OCI-LY7 (cell line): Measurements from ENCODE around the gene MED20. TPM values are rescaled to one million over a fixed set of nuclear protein-coding genes. Genes with fewer than 3 reads are reported as not detected.

ENCODE experiments used
- BruUV-seq: library from RNA; stranded (reverse); fragments of 400-500 nt; replicated peaks from 2 replicates; lab custom pipeline; 2021; lab: Mats Ljungman, UMichigan
- CTCF ChIA-PET: fragments of 300-600 bp; sonication (Branson Sonifier 250); formaldehyde crosslinking; loops from one replicate; lab custom pipeline; 2022; ENCODE audit warnings: antibody characterized with exemption; ENCODE audit not compliant: unreplicated experiment; lab: Charles Lee
- POLR2A ChIA-PET: fragments of 300-600 bp; sonication (Branson Sonifier 250); formaldehyde crosslinking; loops from one replicate; lab custom pipeline; 2022; ENCODE audit warnings: antibody characterized with exemption; lab: Charles Lee
- DNase-seq: peaks from one replicate; pipeline ENCODE4 v3.0.0-alpha.2; 2015; ENCODE audit warnings: low spot score
- H2AFZ ChIP-seq: fragments of 200-600 bp; sonication (generic), shearing (Covaris generic); 2 replicates; pipeline ENCODE4 v1.6.1; 2014; ENCODE audit warnings: mild to moderate bottlenecking, antibody characterized with exemption, low read length, moderate library complexity
- H3K27ac ChIP-seq: fragments of 200-600 bp; sonication (generic); 2 replicates; pipeline ENCODE4 v1.5.1; 2014; ENCODE audit warnings: mixed run types, low read depth, mild to moderate bottlenecking, moderate library complexity, low read length, inconsistent platforms; ENCODE audit not compliant: poor library complexity, severe bottlenecking
- H3K36me3 ChIP-seq: fragments of 200-600 bp; sonication (generic); 2 replicates; pipeline ENCODE4 v1.6.1; 2014; ENCODE audit warnings: mild to moderate bottlenecking, antibody characterized with exemption, low read length, moderate library complexity, mixed read lengths; ENCODE audit not compliant: insufficient read depth
- H3K4me1 ChIP-seq: fragments of 200-600 bp; sonication (generic); 2 replicates; pipeline ENCODE4 v1.5.1; 2014; ENCODE audit warnings: mild to moderate bottlenecking, low read length; ENCODE audit not compliant: insufficient read depth, poor library complexity, severe bottlenecking
- H3K4me2 ChIP-seq: fragments of 200-600 bp; sonication (generic); 2 replicates; pipeline ENCODE4 v1.6.1; 2014; ENCODE audit warnings: mild to moderate bottlenecking, low read length
- H3K4me3 ChIP-seq: fragments of 200-600 bp; sonication (generic); 2 replicates; pipeline ENCODE4 v1.5.1; 2014; ENCODE audit warnings: mild to moderate bottlenecking, low read depth, low read length; ENCODE audit not compliant: poor library complexity, severe bottlenecking
- H3K79me2 ChIP-seq: fragments of 200-600 bp; sonication (generic); 2 replicates; pipeline ENCODE4 v1.6.1; 2016; ENCODE audit warnings: low read depth, mild to moderate bottlenecking, low read length, moderate library complexity, mixed read lengths; ENCODE audit not compliant: insufficient read depth
- H3K9me2 ChIP-seq: fragments of 200-600 bp; sonication (generic); 2 replicates; pipeline ENCODE4 v1.6.1; 2016; ENCODE audit warnings: mild to moderate bottlenecking, low read length, mixed read lengths; ENCODE audit not compliant: insufficient read depth
- H3K9me3 ChIP-seq: fragments of 200-600 bp; sonication (generic); 2 replicates; pipeline ENCODE4 v1.6.1; 2014; ENCODE audit warnings: mild to moderate bottlenecking, mixed run types, low read length, mixed read lengths
- H4K20me1 ChIP-seq: fragments of 200-600 bp; sonication (generic); 2 replicates; pipeline ENCODE4 v1.6.1; 2014; ENCODE audit warnings: mild to moderate bottlenecking, antibody characterized with exemption, low read length, moderate library complexity, mixed read lengths; ENCODE audit not compliant: insufficient read depth
- EZH2phosphoT487 ChIP-seq: fragments of 200-600 bp; sonication (generic); IDR thresholded peaks from 2 replicates; pipeline ENCODE4 v1.6.1; 2018; ENCODE audit warnings: low read depth, borderline replicate concordance, mild to moderate bottlenecking, mixed run types, antibody characterized with exemption, low read length, moderate library complexity, mixed read lengths
- intact Hi-C: fragments of 100-400 bp; cut with micrococcal nuclease; formaldehyde crosslinking; loops from one replicate; pipeline ENCODE4 v1.10.0; 2022; ENCODE audit not compliant: unreplicated experiment
- total RNA-seq, 2 experiments: library from RNA; depleted of rRNA in 1 of 2; stranded (reverse); fragments of >200 nt in 1 of 2; shearing (Covaris generic) in 1 of 2; gene quantifications; 2 replicates each; pipeline ENCODE4 v1.2.3, GENCODE V29; 2014 to 2022
- TF ChIP-seq, protein P1 (sequence below): fragments of 200-600 bp; sonication (generic); conservative IDR thresholded peaks from 2 replicates; pipeline ENCODE4 v1.5.1; 2014; ENCODE audit warnings: mild to moderate bottlenecking, antibody characterized with exemption, low read length, moderate library complexity, mixed read lengths

MED20 gene
- total RNA-seq, 2 experiments from 2014 or later: 30.7 to 35.2 TPM

DNA sequence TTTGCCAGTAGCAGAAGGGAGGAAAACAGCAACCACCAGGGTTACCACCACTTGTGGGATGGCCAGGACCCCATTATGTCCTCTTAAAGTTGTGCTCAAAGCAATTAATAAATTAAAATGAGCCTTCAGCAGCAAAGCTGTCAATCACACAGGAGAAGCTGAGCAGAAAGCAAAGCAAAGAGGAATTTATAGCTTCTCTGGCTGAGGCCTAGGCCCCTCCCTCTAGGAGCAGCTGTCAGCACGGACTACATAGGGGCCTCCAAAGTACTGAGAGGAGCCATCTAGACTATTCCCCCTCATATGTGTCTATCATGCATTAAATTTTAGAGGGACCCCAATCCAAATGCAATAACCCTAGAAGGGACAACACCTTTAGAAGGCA lies 14.2 kb upstream of the MED20 start:
- peak overlapping the region; percentile 93 for H3K4me2 ChIP-seq
- no peaks in the 10 kb centered on the region for H3K9me3 ChIP-seq
- H3K27ac ChIP-seq: peak overlapping the region; percentile 82
- TF ChIP-seq EZH2phosphoT487: no peak
- TF ChIP-seq, protein P1, sequence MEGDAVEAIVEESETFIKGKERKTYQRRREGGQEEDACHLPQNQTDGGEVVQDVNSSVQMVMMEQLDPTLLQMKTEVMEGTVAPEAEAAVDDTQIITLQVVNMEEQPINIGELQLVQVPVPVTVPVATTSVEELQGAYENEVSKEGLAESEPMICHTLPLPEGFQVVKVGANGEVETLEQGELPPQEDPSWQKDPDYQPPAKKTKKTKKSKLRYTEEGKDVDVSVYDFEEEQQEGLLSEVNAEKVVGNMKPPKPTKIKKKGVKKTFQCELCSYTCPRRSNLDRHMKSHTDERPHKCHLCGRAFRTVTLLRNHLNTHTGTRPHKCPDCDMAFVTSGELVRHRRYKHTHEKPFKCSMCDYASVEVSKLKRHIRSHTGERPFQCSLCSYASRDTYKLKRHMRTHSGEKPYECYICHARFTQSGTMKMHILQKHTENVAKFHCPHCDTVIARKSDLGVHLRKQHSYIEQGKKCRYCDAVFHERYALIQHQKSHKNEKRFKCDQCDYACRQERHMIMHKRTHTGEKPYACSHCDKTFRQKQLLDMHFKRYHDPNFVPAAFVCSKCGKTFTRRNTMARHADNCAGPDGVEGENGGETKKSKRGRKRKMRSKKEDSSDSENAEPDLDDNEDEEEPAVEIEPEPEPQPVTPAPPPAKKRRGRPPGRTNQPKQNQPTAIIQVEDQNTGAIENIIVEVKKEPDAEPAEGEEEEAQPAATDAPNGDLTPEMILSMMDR: no peak
- POLR2A ChIA-PET: interaction anchor here (1.1 to 2.6 kb wide), 3 partner anchors 19 to 110 kb away, joined by 3 to 8 read pairs (median 4); no protein-coding TSS in a partner anchor
- H4K20me1 ChIP-seq: peaks cover 32% of the 10 kb centered on the region
- TSS peak; percentile 67 for BruUV-seq
- peaks cover 66% of the 10 kb centered on the region for H3K4me1 ChIP-seq
- intact Hi-C loops: no loop called here
- no peak overlapping the region for H2AFZ ChIP-seq
- no peak overlapping the region for H3K4me3 ChIP-seq
- H3K79me2 ChIP-seq: peaks cover 62% of the 10 kb centered on the region
- no peak for DNase-seq
- peaks cover 100% of the 10 kb centered on the region for H3K36me3 ChIP-seq
- H3K9me2 ChIP-seq: no peaks in the 10 kb centered on the region
- CTCF ChIA-PET: interaction anchor here (0.6 to 2.5 kb wide), 3 partner anchors 14 to 108 kb away, joined by 3 to 11 read pairs (median 10); partner anchors contain the start of genes BYSL and MED20

DNA sequence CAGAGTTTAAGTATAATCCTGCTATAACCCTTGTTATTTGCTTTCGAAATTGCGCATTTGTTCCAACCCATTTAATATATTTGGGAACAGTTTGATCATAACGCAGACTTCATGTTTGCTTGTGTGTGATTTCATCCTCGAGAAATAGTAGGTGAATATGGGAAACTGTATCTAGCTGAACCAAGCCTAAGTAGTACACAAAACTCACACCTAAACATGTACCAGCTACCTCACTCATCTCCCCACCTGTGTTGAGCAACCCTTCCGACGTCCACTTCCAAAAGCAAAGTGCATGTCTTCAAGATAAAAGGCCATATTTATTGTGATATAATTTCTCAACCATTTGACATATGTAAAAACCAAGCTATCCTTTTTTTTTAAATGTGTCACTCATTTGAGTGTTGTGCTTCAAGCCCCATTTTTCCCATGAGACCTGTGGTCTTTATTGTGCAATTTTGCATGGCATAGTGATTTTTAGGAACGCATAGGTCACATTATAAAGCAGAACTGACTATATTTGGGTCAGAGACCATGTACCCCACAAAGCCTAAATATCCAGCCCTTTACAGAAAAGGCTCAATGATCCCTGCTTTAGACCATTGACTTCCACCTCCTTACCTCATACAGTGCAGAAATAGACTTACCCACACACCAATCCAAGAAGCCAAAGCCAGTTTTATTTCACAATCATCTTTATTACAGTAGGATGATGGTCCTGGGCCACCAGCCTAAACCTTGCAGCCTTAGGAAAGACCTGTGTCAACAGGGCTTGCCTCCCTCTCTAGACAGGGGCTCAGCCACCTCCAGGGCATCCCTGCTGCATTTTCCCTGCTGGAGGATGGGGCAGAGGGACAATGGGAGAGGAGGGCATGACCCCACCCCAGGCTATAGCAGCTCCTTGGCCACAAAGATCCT lies 13.6 kb upstream of the MED20 start:
- Histone ChIP-seq H3K4me3 (no peak overlapping the region), H3K4me1 (peaks cover 62% of the 10 kb centered on the region), H3K4me2 (peak overlapping the region; percentile 93), H3K9me2 (no peaks in the 10 kb centered on the region), H3K27ac (peak overlapping the region; percentile 82), H3K36me3 (peaks cover 100% of the 10 kb centered on the region), H3K79me2 (peaks cover 55% of the 10 kb centered on the region), H2AFZ (no peak overlapping the region), H4K20me1 (peaks cover 26% of the 10 kb centered on the region; the same call in 1 of the 2 replicates), H3K9me3 (no peaks in the 10 kb centered on the region)
- intact Hi-C loops: no loop called here
- TF ChIP-seq EZH2phosphoT487: no peak
- TF ChIP-seq, protein P1: no peak
- no peak for DNase-seq
- POLR2A ChIA-PET: interaction anchor here (0.8 to 2.0 kb wide), 4 partner anchors 13 to 116 kb away, joined by 3 to 9 read pairs (median 4); partner anchors contain the start of genes BYSL and MED20
- BruUV-seq: TSS peak; percentile 35
- CTCF ChIA-PET: interaction anchor here (1.5 to 2.5 kb wide), 2 partner anchors 13 to 109 kb away, joined by 4 to 11 read pairs; partner anchors contain the start of genes BYSL and MED20
